ENCODE measurements around the gene DCAF17.

Gene DCAF17

DNA sequence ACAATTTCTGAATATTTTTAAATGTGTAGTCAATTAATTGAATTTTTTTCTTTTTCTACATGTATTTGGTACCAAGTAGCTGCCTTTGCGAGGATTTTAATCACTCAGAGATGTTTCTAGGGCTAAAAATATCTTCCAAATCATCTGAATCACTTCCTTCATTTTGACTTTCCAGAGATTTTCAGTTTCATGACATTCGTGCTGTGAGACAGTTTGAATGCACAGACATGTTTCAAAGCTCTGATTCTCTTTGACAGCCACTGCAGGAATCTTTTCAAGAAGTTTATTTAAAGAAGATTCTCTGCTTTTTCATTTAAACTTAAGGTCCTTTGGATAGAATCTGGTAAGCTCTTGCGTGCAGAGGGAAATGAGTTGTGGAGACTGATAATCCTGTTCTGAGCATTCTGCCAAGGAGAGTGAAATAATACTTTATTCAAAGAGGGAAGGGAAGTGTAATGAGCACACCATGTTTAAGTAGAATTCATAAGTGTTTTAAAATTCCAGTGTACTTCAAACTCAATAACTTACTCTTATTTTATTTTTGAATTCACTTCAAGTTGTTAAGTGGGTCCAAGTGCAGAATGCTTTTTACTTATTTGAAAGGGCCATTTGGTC lies 97.9 kb downstream of the DCAF17 start:
- no peak overlapping the region for H3K4me3 ChIP-seq (ENCODE audit: low read depth, low read length, poor library complexity, severe bottlenecking)
- H3K4me2 ChIP-seq (ENCODE audit: low read length), result no peak overlapping the region

DNA sequence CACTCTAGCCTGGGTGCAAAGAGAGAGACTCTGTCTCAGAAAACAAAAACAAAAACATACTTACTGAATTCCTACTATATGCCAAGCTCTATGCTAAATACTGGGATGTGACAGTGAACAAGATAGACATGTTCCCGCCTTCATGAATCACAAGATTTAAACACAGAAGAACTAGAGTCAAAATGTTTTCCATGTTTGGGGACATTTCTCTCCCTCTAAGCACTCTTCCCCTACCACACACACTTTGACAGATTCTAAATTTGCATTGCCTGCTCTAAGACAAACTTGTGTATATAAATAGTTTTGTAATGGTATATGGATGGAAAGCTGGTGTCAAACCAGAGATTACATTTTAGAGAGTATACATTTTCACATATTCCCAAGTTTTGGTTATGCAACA lies 99.3 kb downstream of the DCAF17 start:
- no peaks in the 10 kb centered on the region for H3K36me3 ChIP-seq (ENCODE audit: insufficient read depth, low read length)
- no peaks in the 10 kb centered on the region for H3F3A ChIP-seq (ENCODE audit: insufficient read depth, low read length)
- H3K4me3 ChIP-seq (ENCODE audit: low read depth, low read length, poor library complexity, severe bottlenecking), result no peak overlapping the region
- no peak overlapping the region for H2AFZ ChIP-seq (ENCODE audit: low read length)
- H3K27ac ChIP-seq (ENCODE audit: low read depth, low read length, poor library complexity, severe bottlenecking), result no peak overlapping the region
- H3K9me2 ChIP-seq (ENCODE audit: low read depth, low read length), result no peaks in the 10 kb centered on the region
- no peaks in the 10 kb centered on the region for H3K79me2 ChIP-seq (ENCODE audit: insufficient read depth, low read length)
- H3K27me3 ChIP-seq (ENCODE audit: insufficient read depth, low read length), result no peaks in the 10 kb centered on the region
- no peaks in the 10 kb centered on the region for H3K4me1 ChIP-seq (ENCODE audit: insufficient read depth, low read length, severe bottlenecking)
- H3K9ac ChIP-seq (ENCODE audit: low read length), result no peak overlapping the region
- H4K20me1 ChIP-seq (ENCODE audit: insufficient read depth, low read length), result no peaks in the 10 kb centered on the region
- peaks cover 4% of the 10 kb centered on the region; the same call in 1 of the 2 replicates for H3K9me3 ChIP-seq (ENCODE audit: low read length)
- TF ChIP-seq EZH2 (IDR thresholded peaks at IDR 0.05; ENCODE audit: borderline replicate concordance, low read length) (no peak), CTCF (IDR thresholded peaks at IDR 0.05; ENCODE audit: low read length) (no peak)
- no peak overlapping the region for H3K4me2 ChIP-seq (ENCODE audit: low read length)

More for the DNA sequence above, 97.9 kb downstream of the DCAF17 start:
- peaks cover 4% of the 10 kb centered on the region; the same call in 1 of the 2 replicates for H3K9me3 ChIP-seq (ENCODE audit: low read length)
- H3F3A ChIP-seq (ENCODE audit: insufficient read depth, low read length), result no peaks in the 10 kb centered on the region
- H3K9me2 ChIP-seq (ENCODE audit: low read depth, low read length), result no peaks in the 10 kb centered on the region
- no peak overlapping the region for H3K27ac ChIP-seq (ENCODE audit: low read depth, low read length, poor library complexity, severe bottlenecking)
- H2AFZ ChIP-seq (ENCODE audit: low read length), result no peak overlapping the region
- no peaks in the 10 kb centered on the region for H3K79me2 ChIP-seq (ENCODE audit: insufficient read depth, low read length)
- no peak for TF ChIP-seq EZH2 (IDR thresholded peaks at IDR 0.05; ENCODE audit: borderline replicate concordance, low read length)
- no peaks in the 10 kb centered on the region for H3K36me3 ChIP-seq (ENCODE audit: insufficient read depth, low read length)
- no peak overlapping the region for H3K9ac ChIP-seq (ENCODE audit: low read length)
- no peaks in the 10 kb centered on the region for H3K27me3 ChIP-seq (ENCODE audit: insufficient read depth, low read length)
- H3K4me1 ChIP-seq (ENCODE audit: insufficient read depth, low read length, severe bottlenecking), result no peaks in the 10 kb centered on the region
- no peaks in the 10 kb centered on the region for H4K20me1 ChIP-seq (ENCODE audit: insufficient read depth, low read length)

Measured in OCI-LY1 (cell line).